Measurements from ENCODE around the gene NAA20.
A peak's percentile ranks its signal among the peaks of the same experiment; 100 is the strongest.

NAA20 gene

DNA sequence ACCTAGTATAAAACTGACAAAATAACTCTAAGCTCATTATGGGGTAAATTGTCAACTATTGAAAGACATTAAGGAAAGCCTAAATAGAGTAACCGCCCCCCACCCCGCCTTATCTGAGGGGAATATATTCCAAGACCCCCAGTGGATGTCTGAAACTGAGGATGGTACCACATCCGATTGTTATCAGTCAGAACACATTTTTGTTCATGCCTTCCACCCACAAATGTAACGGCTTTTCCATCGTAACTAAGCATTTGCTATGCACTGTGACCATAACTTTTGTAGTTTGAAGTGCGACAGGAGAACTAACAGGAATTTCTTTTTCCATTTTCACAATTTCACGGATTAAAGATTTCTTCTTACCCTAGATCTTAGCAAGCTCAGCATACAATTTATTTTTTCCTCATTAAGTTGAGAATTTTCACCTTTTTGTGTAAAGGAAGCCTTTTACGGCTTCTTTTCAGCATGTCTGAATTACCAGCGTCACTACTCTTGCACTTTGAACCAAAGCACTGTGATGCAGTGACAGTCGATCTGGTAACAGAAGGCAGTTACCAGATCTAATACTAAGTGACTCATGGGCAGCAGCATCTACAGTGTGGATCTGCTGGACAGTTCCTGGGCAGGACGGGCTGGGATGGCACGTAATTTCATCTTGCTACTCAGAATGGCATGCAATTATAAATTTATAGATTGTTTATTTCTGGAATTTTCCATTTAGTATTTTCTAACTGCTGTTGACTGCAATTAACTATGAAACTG is 47.0 kb downstream of the NAA20 start:
- H3K27ac ChIP-seq = no peak overlapping the region
- TF ChIP-seq, protein P1, sequence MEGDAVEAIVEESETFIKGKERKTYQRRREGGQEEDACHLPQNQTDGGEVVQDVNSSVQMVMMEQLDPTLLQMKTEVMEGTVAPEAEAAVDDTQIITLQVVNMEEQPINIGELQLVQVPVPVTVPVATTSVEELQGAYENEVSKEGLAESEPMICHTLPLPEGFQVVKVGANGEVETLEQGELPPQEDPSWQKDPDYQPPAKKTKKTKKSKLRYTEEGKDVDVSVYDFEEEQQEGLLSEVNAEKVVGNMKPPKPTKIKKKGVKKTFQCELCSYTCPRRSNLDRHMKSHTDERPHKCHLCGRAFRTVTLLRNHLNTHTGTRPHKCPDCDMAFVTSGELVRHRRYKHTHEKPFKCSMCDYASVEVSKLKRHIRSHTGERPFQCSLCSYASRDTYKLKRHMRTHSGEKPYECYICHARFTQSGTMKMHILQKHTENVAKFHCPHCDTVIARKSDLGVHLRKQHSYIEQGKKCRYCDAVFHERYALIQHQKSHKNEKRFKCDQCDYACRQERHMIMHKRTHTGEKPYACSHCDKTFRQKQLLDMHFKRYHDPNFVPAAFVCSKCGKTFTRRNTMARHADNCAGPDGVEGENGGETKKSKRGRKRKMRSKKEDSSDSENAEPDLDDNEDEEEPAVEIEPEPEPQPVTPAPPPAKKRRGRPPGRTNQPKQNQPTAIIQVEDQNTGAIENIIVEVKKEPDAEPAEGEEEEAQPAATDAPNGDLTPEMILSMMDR (conservative IDR thresholded peaks at IDR 0.05) = no peak

DNA sequence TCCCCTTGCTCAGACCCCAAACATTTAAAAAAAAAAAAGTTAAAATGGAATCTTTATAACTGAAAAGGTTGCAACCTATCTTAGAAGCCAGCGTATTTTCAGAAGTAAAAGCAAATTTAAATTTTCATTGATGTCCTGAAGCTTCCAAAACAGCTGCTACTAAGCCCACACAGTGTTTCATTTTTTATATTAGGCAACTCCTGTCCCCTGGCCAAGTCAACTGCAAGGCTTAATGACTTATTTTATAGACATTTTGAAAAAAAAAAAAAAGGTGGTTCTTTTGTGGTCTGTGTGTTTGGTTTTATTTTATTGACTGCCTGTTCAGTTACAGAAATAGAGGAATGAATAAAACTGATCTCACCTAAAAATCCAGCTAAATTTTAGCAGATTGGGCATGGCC is 48.2 kb downstream of the NAA20 start:
- TF ChIP-seq, protein P1 (conservative IDR thresholded peaks at IDR 0.05) = no peak
- peak overlapping the region; percentile 38; the same call in 1 of the 2 replicates for H3K27ac ChIP-seq

DNA sequence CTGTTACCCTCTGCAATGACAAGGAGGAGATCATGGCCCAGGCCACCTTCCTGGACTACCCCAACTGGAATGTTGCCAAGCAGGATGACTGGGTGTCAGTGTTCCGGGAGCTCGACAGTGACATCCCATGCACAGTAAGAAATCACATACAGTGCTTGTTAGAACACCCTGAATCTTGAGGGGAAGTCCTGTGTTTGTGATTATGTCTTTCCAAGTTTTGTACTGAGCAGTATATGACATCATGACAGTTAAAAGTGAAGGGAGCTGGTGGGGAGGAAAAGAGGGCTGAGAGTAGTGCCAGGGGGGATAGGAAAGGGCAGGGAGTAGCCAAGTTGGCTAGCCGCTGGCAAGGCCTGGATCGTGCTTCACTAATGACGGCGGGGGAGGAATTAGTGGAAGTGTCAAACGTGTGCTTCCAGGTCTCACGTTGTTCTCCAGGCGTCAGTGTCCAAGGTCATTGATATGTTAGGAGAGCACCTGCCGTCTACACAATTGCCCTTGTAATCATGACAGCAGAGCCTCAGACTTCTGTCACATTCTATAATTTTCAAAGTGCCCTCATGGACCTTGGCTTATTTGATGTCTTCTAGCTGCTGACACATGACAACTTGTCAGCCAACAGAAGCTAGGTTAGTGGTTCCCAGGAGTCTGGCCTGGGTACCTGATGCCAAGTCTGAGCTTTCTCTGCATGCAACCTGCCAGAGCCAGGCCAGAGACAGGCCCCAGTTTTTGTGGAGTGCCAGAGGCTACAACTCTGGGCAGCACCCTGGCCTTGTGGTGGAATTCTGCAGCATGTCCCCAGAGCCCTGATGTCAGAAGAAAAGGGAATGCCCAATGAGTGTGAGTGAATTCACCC is 53.9 kb downstream of the NAA20 start:
- TF ChIP-seq, protein P1 (conservative IDR thresholded peaks at IDR 0.05) = no peak
- no peak overlapping the region for H3K27ac ChIP-seq

DNA sequence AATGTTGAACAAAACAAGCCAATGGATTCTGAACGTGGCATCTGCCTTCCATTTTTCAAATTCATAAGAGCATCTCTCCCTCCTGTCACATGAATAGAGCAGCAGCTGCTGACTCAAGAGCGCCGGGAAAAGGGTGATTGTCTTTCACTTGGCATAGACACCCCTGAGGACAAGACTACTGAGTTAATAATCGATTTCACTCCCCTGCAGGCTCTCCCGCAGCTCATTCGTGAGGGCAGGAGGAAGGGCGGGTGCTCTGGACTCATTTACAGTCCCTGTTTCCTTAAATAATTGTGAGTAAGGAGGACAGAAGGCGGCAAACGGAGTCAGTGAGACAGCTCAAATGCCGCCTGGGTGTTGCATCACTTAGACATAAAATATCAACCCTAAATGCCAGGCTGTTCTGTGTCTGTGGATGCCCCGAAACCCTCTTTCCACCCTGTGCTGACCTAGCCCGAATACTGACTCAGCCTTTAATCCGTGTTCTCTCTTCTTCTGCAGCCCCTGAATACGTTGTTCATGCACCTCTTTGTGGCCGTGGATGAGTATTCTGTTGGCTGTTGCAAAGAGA is 56.7 kb downstream of the NAA20 start:
- TF ChIP-seq, protein P1 (conservative IDR thresholded peaks at IDR 0.05) = no peak
- no peak overlapping the region for H3K27ac ChIP-seq

DNA sequence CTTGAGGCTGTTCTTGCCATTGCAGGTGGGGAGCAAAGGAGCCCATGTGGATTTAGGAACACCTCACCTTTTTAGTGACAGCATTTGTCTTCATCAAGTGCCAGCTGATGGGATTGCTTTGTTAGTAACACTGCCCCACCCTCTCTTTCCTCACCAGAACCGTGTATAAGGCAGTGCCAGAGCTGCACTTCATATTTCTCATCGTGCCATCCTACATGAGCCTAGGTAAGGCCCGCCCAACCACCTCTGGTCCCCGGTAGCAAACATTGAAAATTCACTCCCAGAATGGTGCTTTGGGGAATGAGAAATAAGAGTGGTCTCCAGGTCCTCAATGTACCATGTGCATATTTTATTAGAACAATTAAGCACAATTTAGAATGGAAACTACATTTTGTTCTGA is 57.9 kb downstream of the NAA20 start:
- H3K27ac ChIP-seq = no peak overlapping the region
- TF ChIP-seq, protein P1 (conservative IDR thresholded peaks at IDR 0.05) = no peak

DNA sequence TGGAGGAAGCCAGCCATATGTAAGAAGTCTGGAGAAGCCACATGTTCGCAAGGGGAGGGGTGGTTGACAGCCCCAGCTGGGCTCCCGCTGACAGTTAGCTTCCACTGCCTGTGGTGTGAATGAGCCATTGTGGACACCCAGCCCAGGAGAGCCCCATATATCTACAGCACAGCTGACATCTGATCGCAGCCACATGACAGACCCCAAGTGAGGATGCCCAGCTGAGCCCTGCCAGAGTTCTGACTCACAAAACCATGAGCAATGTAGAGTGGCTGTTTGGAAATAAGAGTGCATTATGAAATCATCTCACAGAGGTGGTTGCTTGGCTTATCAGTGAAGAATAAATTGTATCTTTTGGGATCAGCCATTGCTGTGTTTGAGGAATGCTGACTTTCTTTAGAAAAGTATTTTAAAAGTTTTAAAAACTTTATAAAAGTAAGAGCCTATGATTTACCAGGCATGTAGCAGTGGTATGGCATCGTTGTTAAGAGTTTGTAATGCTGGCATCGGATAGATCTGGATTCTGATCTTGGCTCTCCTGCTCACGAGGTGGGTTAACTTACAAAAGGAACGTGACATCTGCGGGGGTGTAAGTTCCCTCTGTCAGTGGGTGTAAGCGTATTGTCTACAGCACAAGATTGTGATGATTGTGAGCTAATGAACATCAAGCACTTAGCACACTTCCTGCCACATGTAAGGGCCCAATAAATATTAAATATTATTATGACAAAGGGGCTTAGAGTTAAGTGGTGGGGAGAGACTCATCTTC is 59.3 kb downstream of the NAA20 start:
- no peak overlapping the region for H3K27ac ChIP-seq
- TF ChIP-seq, protein P1 (conservative IDR thresholded peaks at IDR 0.05) = no peak

All from VCaP (cell line).